Measurements from ENCODE around the gene OR5K1.

GRCh38 chr3:98440283-98440682, 22.7 kb upstream of the OR5K1 start:
- TF ChIP-seq POLR2A (IDR thresholded peaks at IDR 0.05; ENCODE audit: low read length), result no peak
- TF ChIP-seq GATA1 (IDR thresholded peaks at IDR 0.05; ENCODE audit: low read depth, low read length), result no peak

Data from erythroblast (primary cell).